ENCODE data around the gene ACTMAP. TPM values are rescaled to one million over a fixed set of nuclear protein-coding genes. Genes with fewer than 3 reads are reported as not detected.
A peak's percentile ranks its signal among the peaks of the same experiment; 100 is the strongest.

ACTMAP gene
- total and polyA plus RNA-seq, 2 of the 13 experiments (the other 11 are each of a cell fraction or from before 2014, with no cell fraction given): 2.2 to 7.9 TPM

- TF ChIP-seq MED8 (CRISPR knock-in tag; IDR thresholded peaks at IDR 0.05; ENCODE audit: insufficient replicate concordance): no peak
- no peak for TF ChIP-seq ZNF629 (CRISPR knock-in tag; conservative IDR thresholded peaks at IDR 0.05)
- TF ChIP-seq TRAFD1 (CRISPR knock-in tag; IDR thresholded peaks at IDR 0.05; ENCODE audit: borderline replicate concordance): no peak
- no peak for TF ChIP-seq ZNF720 (CRISPR knock-in tag; IDR thresholded peaks at IDR 0.05)
- TF ChIP-seq ZNF468 (CRISPR knock-in tag; IDR thresholded peaks at IDR 0.05): no peak
- TF ChIP-seq CBX1 (IDR thresholded peaks at IDR 0.05; ENCODE audit: low read depth): no peak
- no peak for TF ChIP-seq ZNF530 (CRISPR knock-in tag; IDR thresholded peaks at IDR 0.05; ENCODE audit: low read depth)
- TF ChIP-seq HOXA5 (CRISPR knock-in tag; IDR thresholded peaks at IDR 0.05): no peak
- TF ChIP-seq ZNF343 (CRISPR knock-in tag; IDR thresholded peaks at IDR 0.05): no peak
- no peak for TF ChIP-seq ZNF335 (CRISPR knock-in tag; IDR thresholded peaks at IDR 0.05)
- TF ChIP-seq CREM (IDR thresholded peaks at IDR 0.05): peak; percentile 34; the same call in 1 of the 2 replicates
- no peak for TF ChIP-seq CREM (CRISPR knock-in tag; IDR thresholded peaks at IDR 0.05)
- TF ChIP-seq SMAD3 (CRISPR knock-in tag; IDR thresholded peaks at IDR 0.05): no peak
- peak; percentile 16; the same call in 1 of the 2 replicates for TF ChIP-seq FOXO1 (CRISPR knock-in tag; IDR thresholded peaks at IDR 0.05)
- 0 out of 2 replicates have a peak, but pooled peaks have one; percentile 46 for TF ChIP-seq USF2 (IDR thresholded peaks at IDR 0.05; ENCODE audit: low read depth, low read length)
- no peak; the same call in 1 of the 2 replicates for TF ChIP-seq USF2 (CRISPR knock-in tag; IDR thresholded peaks at IDR 0.05; ENCODE audit: borderline replicate concordance)
- no peak; the same call in 1 of the 2 replicates for TF ChIP-seq POLR2AphosphoS5 (IDR thresholded peaks at IDR 0.05; ENCODE audit: low read depth, low read length)
- no peak for TF ChIP-seq HNRNPL (IDR thresholded peaks at IDR 0.05; ENCODE audit: low read depth, low read length)
- no peak for TF ChIP-seq ZNF557 (CRISPR knock-in tag; IDR thresholded peaks at IDR 0.05)
- TF ChIP-seq, protein P1, sequence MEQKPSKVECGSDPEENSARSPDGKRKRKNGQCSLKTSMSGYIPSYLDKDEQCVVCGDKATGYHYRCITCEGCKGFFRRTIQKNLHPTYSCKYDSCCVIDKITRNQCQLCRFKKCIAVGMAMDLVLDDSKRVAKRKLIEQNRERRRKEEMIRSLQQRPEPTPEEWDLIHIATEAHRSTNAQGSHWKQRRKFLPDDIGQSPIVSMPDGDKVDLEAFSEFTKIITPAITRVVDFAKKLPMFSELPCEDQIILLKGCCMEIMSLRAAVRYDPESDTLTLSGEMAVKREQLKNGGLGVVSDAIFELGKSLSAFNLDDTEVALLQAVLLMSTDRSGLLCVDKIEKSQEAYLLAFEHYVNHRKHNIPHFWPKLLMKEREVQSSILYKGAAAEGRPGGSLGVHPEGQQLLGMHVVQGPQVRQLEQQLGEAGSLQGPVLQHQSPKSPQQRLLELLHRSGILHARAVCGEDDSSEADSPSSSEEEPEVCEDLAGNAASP (CRISPR knock-in tag; IDR thresholded peaks at IDR 0.05; ENCODE audit: borderline replicate concordance): no peak
- TF ChIP-seq, protein P2, sequence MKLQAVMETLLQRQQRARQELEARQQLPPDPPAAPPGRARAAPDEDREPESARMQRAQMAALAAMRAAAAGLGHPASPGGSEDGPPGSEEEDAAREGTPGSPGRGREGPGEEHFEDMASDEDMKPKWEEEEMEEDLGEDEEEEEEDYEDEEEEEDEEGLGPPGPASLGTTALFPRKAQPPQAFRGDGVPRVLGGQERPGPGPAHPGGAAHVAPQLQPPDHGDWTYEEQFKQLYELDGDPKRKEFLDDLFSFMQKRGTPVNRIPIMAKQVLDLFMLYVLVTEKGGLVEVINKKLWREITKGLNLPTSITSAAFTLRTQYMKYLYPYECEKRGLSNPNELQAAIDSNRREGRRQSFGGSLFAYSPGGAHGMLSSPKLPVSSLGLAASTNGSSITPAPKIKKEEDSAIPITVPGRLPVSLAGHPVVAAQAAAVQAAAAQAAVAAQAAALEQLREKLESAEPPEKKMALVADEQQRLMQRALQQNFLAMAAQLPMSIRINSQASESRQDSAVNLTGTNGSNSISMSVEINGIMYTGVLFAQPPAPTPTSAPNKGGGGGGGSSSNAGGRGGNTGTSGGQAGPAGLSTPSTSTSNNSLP (IDR thresholded peaks at IDR 0.05; ENCODE audit: low read depth, low read length): 0 out of 2 replicates have a peak, but pooled peaks have one; percentile 20
- TF ChIP-seq ZBTB7B (CRISPR knock-in tag; IDR thresholded peaks at IDR 0.05): no peak
- peak; percentile 31; the same call in 1 of the 2 replicates for TF ChIP-seq PHF20 (CRISPR knock-in tag; IDR thresholded peaks at IDR 0.05)
- no peak for TF ChIP-seq DNMT1 (CRISPR knock-in tag; IDR thresholded peaks at IDR 0.05)
- TF ChIP-seq NFYC (CRISPR knock-in tag; IDR thresholded peaks at IDR 0.05): no peak; the same call in 1 of the 2 replicates
Measured at GRCh38 chr19:40798683-40799557, 48.6 kb upstream of the ACTMAP start, which contains the start of gene EGLN2 (continued).
